GM19468 (cell line): ENCODE data around the gene IFNL3.
"Not testable (repeated sequence)": the region's sequence is repeated elsewhere in the genome, so short reads cannot be mapped to it uniquely, and the experiment has no call there.

Experiments
- ATAC-seq: cut with Tn5 transposase; IDR thresholded peaks from one replicate; pipeline ENCODE4 v1.9.1; 2021; ENCODE audit warnings: mild to moderate bottlenecking, moderate library complexity, moderate number of reproducible peaks; ENCODE audit not compliant: unreplicated experiment; ENCODE audit errors: extremely low read depth

The IFNL3 gene

DNA sequence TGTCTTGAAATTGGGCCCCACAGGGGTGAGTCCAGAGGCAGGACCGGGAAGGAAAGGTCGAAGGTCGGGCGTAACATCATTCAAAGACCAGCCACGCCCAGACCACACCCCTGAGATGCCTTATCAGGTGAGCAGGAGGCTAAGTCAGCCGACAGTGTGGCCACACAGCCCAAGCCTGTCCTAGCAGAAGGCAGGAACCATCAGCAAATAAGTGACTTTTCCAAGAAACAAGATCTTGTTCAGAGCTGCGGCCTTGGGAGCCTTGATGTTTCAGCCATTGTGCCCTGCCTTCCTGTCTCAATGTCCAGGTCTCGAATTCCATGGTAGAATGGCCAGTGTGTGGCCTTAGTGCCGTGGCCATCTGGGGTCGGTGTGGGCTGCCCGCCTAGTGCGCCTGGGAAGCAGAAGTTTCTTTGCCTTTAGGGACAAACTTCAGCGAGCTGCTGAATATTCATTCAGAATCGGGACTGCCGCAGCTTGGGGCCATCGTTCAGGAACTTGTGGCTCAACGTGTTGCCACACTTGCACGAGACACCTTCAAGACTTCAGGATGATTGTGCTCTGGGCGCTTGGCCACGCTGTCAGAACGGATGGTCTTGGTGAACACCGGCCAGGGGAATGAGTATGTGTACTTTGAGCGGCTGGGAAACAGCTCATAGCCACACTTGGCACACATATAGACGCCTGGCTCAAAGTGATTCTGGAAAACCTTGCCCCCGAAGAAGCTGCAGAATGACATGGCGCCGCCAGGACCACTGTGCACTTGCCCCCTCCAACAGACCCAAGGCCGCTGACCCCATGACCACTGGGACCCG is 9.9 kb upstream of the IFNL3 start:
- no peak for ATAC-seq

DNA sequence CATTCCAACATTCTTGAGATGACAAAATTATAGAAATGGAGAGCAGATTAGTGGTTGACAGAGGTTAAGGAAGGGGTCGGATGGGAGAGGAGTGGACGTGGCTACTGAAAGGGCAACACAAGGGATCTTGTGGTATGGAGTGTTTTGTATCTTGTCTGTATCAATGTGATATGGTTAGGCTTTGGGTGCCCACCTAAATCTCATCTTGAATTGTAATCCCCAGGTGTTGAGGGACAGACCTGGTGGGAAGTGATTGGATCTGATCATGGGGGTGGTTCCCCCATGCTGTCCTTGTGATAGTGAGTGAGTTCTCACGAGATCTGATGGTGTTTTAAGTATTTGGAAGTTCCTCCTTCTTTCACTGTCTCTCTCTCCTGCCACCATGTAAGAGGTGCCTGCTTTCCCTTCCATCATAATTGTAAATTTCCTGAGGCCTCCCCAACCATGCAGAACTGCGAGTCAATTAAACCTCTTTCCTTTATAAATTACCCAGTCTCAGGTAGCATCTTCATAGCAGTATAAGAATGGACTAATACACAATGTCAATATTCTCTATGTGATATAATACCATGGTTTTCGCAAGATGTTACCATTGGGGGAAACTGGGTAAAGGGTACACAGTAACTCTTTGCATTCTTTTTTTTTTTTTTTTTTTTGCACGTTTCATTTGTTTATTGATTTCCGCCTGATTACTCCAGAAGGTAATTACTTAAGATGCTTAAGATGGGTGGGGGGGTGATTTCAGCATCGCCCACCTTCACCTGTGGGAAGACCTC is 8.8 kb upstream of the IFNL3 start:
- no peak for ATAC-seq

DNA sequence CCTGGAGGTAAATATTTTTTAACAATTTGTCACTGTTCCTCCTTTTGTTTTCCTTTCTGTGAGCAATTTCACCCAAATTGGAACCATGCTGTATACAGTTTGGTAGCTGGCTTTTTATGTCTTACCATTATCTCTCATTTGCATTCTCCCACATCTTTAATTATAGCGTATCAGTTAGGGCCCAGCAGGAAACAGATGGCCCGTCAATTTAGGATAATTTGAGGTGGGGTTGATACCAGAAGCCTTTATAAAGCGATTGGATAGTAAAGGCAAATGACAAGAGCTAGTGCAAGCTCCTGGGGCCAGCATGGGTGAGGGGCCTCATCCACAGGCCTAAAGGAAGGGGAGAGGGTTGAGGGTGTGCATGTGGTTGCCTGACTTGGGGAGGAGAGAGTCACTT is 7.7 kb upstream of the IFNL3 start:
- ATAC-seq, result no peak

DNA sequence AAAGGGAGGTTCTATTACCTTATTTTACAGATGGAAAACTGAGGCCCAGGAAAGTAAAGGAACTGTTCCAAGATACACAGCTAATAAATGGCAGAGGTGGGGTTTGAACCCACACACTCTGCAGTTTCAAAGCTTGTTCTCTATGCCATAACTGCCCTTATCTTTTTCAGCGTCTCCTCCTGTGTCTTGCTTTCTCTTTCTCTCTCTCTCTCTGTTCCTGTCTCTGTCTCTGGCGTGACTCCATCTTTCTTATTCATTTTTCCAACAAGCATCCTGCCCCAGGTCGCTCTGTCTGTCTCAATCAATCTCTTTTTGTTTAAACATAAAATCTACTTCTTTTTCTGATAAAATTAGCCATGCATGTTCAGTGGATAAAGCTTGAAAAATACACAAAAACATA is 7.0 kb upstream of the IFNL3 start:
- ATAC-seq, result no peak

DNA sequence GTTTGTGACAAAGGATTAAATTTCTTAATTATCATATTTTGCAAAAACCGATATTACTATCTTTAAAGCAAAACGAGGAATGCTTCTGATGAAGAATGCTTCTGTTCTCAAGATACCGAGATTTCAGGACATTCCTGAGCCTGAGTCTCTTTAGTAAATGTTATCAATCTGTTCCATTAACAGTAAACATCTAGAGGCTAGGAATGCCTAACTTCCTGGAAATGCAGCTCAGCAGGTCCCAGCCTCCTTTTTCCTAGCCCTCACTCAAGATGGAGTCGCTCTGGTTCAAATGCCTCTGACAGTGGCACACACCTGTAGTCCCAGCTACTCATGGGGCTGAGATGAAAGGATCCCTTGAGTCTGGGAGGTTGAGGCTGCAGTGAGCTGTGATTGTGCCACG is 6.3 kb upstream of the IFNL3 start:
- ATAC-seq, result no peak

DNA sequence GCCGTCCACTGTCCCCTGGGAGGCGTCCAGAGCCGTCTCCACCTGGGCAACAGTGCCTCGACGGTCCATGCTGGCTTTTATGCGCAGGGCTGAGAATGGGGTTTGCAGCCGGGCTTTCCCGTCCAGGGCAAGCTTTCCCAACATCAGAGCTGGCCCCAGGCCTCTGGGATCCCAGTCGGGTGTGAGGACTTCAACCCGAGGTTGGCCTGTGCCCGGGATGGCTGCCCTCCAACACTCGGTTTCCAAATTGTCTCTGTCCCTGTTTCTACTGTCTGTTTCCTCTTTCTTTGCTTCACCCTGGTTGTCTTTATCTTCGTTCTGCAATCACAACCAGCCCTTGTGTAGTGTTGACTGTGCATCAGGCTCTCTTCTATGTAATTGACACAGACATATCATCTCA is 4.0 kb upstream of the IFNL3 start, which contains the start of gene IFNL4:
Gene IFNL4 (minus strand): TSS at position 51 of the 400 bp plus-strand sequence.
- no peak for ATAC-seq

DNA sequence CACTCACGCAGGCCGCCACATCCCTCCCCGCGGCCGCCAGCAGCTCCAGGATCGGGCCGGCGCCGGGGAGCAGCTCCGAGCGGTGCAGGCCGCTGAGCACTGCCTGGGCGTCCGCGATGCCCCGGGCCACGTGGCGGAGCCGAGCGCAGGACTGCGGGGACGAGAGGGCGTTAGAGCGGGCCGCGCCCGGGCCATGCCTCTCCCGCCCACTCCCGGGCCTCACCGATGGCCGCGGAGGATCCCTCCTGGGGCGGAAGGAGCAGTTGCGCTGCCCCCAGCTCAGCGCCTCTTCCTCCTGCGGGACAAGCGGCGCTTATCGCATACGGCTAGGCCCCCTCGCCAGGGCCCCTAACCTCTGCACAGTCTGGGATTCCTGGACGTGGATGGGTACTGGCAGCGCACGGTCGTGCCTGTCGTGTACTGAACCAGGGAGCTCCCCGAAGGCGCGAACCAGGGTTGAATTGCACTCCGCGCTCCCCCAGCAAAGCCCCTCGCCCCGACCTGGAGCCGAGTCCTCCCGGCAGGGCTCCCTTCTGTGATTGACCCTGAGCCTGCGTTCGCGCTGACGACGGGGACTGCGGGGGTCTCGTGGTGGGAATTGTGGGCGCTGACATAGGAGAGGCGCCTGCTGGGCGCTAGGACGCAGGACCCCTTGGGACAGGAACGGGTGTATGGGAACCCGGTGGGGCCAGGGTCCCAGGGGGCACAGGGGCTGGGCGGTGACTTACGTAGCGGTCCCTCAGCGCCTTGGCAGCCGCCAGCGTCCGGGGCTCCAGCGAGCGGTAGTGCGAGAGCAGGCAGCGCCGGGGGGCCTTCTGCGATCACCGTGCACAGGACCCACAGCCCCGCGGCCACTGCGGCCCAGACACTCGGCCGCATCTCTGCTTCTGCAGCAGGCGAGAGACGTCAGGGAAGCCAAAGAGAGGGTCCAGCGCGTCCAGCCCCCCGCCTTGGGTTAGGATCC is 3.2 kb upstream of the IFNL3 start:
- no peak for ATAC-seq

DNA sequence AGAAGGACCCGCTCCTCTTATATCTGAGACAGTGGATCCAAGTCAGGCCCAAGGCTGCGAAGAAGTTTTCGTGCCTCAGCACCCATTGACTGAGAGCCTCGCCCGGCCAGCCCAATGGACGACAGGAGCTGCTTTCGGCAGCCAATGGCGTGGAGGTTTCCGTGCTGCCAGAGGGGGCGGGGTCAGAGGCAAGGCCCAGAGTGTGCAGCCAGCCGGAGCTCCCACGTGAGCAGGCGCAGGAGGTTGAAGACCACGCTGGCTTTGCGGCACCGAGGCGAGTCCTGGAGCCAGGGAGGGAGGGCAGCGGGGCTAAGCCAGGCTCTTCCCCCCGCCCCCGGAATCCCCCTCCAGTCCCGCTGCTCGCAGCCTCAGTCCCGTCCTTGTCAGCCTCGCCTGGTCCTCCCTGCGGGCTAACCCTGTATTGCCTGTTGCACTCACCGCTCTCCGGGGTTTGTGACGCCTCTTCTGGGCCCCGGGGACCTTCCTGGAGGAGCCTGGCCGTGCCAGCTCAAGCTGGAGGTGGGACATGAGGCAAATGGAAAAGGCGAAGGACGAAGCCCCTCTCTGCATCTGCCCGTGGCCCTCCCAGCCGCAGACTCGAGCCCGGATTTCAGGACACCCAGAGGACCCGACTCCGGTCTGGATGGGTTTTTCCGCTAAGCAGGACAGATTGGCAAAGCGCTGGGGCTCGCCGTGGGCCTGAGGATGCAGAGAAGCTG is 2.3 kb upstream of the IFNL3 start:
- no peak for ATAC-seq

DNA sequence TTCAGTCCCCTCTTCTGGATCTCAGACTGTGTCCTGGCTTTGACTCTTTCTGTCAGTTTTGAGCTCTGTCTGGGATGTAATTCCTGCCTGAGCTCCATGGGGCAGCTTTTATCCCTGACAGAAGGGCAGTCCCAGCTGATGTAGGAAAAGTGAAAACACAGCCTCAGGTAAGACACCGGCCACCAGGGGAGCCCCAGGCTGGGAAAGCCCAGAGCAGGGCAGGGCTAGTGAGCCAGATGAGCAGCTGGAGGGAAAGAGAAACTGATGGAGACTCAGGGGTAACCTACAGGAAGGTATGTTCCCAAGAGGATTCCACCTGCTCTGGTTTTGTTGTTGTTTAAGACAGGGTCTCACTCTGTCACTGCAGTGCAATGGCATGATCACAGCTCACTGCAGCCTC is 360 bp upstream of the IFNL3 start:
- ATAC-seq, result not testable (repeated sequence)

DNA sequence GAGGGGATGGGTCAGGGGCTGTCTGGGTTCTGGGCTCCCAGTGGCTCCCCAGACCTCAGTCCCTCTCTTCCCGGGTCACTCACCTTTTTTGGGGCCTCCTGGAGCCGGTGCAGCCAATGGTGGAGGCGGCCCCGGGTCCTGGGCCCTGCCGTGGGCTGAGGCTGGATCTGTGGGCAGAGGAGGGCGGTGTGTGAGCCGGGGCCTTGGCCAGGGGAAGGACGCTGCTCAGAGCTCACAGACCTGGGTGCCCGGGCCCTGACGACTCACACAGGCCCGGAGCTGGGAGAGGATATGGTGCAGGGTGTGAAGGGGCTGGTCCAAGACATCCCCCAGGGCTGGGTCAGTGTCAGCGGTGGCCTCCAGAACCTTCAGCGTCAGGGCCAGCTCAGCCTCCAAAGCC is 1.1 kb downstream of the IFNL3 start:
- ATAC-seq, result not testable (repeated sequence)

DNA sequence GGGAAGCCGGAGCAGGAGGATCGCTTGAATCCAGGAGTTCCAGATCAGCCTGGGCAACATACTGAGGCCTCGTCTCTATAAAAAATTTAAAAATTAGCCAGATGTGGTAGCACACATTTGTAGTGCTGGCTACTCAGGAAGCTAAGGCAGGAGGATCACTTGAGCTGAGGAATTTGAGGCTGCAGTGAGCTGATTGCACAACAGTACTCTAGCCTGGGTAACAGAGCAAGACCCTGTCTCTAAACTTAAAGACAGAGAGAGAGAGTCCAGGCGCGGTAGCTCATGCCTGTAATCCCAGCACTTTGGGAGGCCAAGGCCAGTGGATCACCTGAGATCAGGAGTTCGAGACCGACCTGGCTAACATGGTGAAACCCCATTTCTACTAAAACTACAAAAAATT is 4.4 kb downstream of the IFNL3 start:
- no peak for ATAC-seq

DNA sequence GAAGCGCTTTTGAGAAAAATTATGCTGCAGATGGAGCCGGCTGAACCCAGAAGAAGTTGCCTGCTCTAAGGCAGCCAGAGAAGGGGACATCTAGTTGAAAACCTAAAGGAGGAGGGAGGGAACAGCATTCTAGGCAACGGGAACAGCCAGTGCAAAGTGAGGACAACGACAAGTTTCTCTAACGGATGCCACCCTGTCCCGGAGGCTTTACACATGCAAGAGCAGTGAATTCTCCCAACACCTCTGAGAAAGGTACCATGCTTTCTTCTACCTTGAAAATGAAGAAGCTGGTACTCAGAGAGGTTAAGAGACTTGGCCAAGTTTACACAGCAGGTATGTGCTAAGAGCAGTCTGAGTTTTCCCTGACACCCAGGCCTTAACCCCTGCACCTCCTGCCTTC is 5.9 kb downstream of the IFNL3 start:
- no peak for ATAC-seq

DNA sequence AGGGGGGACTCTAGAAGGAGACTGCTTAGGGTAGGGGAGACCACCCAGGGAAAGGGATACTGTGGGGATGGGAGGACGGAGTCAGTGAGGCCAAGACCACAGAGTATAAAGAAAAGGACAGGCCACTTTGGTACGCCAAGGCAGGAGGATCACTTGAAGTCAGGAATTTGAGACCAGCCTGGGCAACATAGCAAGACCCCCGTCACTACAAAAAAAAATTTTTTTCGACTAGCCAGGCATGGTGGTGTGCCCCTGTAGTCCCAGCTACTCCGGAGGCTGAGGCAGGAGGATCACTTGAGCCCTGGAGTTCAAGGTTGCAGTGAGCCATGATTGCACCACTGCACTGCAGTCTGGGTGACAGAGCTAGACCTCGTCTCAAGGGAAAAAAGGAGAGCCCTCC is 6.6 kb downstream of the IFNL3 start:
- no peak for ATAC-seq

DNA sequence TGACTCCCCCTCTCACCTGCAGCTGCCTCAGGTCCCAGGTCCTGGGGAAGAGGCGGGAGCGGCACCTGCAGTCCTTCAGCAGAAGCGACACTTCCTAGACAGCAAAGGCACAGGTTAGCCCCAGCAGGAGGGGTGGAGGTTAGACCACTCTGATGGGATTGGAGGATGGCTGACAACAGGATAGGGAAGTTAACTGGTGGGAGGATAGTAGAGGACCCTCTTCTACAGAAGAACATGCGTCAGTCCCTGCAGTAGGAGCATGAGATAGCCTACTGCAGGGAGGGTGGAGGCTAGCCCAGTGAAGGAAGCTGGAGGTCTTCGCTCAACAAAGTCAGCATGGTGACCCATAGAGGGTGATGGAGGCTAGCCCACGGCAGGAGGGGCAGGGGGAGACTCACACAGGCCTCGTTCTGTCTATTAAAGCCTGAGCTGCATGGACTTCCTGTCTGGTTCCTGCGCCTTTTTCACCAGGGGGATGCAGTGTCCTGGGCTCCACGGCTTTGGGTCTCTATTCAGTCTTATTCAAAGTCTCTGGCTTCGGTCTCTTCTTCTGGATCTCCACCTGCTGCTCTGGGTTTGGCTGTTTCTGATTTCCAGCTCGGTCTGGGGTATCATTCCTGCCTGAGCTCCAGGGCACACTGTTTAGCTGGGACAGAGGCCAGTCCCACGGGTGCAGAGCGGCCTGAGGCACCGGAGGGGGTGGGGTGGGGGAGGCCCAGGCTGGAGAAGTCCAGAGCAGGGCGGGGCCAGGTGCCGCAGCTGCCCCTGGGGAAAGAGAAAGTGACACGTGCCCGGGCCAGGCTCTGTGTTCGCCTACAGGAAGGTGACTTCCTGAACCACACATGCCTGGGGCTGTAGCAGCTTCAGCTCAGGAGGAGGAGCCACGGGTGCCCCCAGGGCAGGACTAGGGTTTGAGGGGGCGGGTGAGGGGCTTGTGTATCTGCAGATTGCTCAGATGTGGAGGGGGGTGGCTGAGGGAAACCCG is 7.3 kb downstream of the IFNL3 start:
- ATAC-seq, result peak; percentile 58

DNA sequence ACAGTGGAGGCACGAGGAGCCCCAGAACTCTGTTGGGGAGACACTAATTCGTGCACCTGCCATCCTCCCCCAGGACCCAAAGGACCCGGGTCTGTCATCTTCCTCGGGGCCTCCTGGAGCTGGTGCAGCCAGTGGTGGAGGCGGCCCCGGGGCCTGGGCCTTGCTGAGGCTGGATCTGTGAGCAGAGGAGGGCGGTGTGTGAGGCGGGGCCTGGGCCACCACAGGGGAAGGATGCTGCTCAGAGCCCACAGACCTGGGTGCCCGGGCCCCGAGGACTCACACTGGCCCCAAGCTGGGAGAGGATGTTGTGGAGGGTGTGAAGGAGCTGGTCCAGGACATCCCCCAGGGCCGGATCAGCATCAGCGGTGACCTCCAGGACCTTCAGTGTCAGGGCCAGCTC is 8.3 kb downstream of the IFNL3 start:
- ATAC-seq, result no peak

DNA sequence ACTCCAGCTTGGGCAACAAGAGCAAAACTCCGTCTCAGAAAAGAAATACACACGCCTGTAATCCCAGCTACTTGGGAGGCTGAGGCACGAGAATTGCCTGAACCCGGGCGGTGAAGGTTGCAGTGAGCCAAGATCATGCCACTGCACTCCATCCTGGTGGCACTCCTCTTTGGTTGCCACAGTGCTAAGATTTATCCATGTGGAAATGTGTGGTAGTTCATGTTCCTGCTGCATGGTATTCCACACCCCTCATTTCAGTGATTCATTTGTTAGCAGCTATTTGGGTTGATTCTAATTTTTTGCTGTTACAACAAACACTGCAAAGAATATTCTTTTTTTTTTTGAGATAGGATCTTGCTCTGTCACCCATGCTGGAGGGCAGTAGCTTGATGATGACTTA is 12.1 kb downstream of the IFNL3 start:
- ATAC-seq, result no peak

DNA sequence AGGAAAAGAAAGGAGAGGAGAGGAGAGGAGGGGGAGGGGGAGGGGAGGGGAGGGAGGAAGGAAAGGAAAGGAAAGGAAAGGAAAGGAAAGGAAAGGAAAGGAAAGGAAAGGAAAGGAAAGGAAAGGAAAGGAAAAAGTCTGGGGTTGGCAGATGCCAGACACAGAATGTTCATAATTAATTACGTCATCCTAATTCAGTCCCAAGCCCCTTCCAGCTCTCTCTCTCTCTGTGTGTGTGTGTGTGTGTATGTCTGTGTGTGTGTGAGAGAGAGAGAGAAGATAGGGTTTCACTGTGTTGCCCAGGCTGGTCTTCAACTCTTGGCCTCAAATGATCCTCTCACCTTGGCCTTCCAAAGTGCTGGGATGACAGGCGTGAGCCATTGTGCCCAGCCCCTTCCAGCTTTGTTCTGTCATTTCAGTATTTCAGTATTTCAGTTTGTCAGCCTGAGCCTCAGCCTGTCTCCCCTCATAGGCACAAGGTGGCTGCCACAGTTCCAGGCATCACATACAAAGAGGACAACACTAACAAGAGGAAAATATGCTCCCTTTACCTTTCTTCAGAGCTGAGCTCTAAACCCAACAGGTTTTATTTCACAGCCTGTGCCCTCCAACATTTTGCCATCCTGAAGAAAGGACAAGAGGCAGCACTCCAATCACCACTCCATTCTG is 14.6 kb downstream of the IFNL3 start:
- no peak for ATAC-seq

DNA sequence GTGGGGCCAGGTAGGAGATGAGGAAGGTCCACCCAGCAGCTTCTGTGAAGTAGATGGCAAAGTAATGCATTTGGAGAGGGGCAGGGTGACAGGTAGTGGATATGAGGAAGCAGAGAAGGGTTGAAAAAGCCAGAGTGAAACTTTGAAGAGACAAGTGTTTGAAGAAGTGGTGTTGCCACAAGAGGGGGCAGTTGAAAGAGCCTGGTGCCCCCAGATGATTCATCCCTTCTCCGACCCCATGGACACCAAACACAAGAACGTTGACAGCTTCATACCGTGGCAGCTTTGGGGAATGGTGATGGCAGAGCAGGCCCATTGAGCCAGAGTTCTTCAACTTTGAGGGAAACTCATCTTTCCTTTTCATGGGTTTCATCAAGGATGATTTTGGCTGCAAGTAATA is 19.9 kb downstream of the IFNL3 start:
- ATAC-seq, result no peak
